ENCODE results near the gene OR52W1.
"Not testable (repeated sequence)": the region's sequence is repeated elsewhere in the genome, so short reads cannot be mapped to it uniquely, and the experiment has no call there.

OR52W1 gene

DNA sequence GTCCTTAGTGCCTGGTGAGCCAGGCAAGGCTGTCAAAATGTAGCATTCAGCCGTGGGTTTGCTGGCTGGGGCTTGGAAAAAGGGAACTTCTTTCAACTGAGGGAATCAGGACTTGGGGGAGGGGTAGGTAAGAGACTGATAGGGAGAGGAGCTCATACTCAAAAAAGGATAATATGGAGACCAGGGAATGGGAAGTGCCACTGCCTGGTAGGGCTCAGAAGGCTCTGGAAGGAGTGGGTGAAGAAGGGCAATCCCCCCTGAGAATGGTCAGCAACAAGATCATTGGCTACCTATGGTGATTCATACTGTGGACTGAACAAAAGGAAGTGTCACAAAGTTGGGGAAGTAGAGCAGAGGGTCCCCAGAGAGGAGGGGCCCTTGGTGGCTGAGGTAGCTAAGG, 41.8 kb downstream of the OR52W1 start:
- no peaks in the 10 kb centered on the region for H3K9me3 ChIP-seq (replicated peaks; ENCODE audit: insufficient read depth, low read length)
- no peaks in the 10 kb centered on the region for H3K9me2 ChIP-seq (replicated peaks; ENCODE audit: insufficient read depth, low read length)
- H3K27me3 ChIP-seq (replicated peaks; ENCODE audit: insufficient read depth, low read length): no peaks in the 10 kb centered on the region
- no peaks in the 10 kb centered on the region for H3K79me2 ChIP-seq (ENCODE audit: low read length)
- no peak overlapping the region for H3K4me3 ChIP-seq (ENCODE audit: low read length)
- H3K4me1 ChIP-seq (ENCODE audit: low read length): no peaks in the 10 kb centered on the region
- DNase-seq: no peak
- no peak overlapping the region for H2AFZ ChIP-seq (ENCODE audit: low read length)
- H3F3A ChIP-seq (ENCODE audit: insufficient read depth, low read length): no peaks in the 10 kb centered on the region
- TF ChIP-seq EZH2phosphoT487 (IDR thresholded peaks at IDR 0.05; ENCODE audit: low read length) (no peak), EZH2 (optimal IDR thresholded peaks at IDR 0.05; ENCODE audit: low read depth, low read length) (no peak)
- no peak overlapping the region for H3K9ac ChIP-seq (ENCODE audit: low read length)
- H3K4me2 ChIP-seq (ENCODE audit: low read depth, low read length): no peak overlapping the region
- H4K20me1 ChIP-seq (ENCODE audit: insufficient read depth, low read length): no peaks in the 10 kb centered on the region
- H3K36me3 ChIP-seq (replicated peaks; ENCODE audit: insufficient read depth, low read length): no peaks in the 10 kb centered on the region
- H3K27ac ChIP-seq (ENCODE audit: low read length): no peak overlapping the region

DNA sequence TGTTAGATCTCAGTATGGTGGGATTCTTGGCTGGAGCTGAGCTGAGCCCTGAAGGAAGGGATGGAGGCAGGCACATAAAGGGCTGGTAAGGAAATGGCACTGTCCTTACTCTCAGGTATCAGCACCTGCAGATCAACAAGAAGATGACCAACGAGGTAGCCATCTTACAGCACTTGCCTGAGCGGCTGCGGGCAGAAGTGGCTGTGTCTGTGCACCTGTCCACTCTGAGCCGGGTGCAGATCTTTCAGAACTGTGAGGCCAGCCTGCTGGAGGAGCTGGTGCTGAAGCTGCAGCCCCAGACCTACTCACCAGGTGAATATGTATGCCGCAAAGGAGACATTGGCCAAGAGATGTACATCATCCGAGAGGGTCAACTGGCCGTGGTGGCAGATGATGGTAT, 42.3 kb downstream of the OR52W1 start:
- Histone ChIP-seq H3K4me2 (ENCODE audit: low read depth, low read length) (no peak overlapping the region), H3K27ac (ENCODE audit: low read length) (no peak overlapping the region), H3K36me3 (replicated peaks; ENCODE audit: insufficient read depth, low read length) (no peaks in the 10 kb centered on the region), H3K9ac (ENCODE audit: low read length) (no peak overlapping the region), H4K20me1 (ENCODE audit: insufficient read depth, low read length) (no peaks in the 10 kb centered on the region), H3K9me3 (replicated peaks; ENCODE audit: insufficient read depth, low read length) (no peaks in the 10 kb centered on the region), H3K27me3 (replicated peaks; ENCODE audit: insufficient read depth, low read length) (no peaks in the 10 kb centered on the region), H3F3A (ENCODE audit: insufficient read depth, low read length) (no peaks in the 10 kb centered on the region), H3K9me2 (replicated peaks; ENCODE audit: insufficient read depth, low read length) (no peaks in the 10 kb centered on the region), H3K79me2 (ENCODE audit: low read length) (no peaks in the 10 kb centered on the region), H3K4me1 (ENCODE audit: low read length) (no peaks in the 10 kb centered on the region), H2AFZ (ENCODE audit: low read length) (no peak overlapping the region), H3K4me3 (ENCODE audit: low read length) (no peak overlapping the region)
- TF ChIP-seq EZH2 (optimal IDR thresholded peaks at IDR 0.05; ENCODE audit: low read depth, low read length) (no peak), EZH2phosphoT487 (IDR thresholded peaks at IDR 0.05; ENCODE audit: low read length) (no peak)
- TF ChIP-seq, protein P1, sequence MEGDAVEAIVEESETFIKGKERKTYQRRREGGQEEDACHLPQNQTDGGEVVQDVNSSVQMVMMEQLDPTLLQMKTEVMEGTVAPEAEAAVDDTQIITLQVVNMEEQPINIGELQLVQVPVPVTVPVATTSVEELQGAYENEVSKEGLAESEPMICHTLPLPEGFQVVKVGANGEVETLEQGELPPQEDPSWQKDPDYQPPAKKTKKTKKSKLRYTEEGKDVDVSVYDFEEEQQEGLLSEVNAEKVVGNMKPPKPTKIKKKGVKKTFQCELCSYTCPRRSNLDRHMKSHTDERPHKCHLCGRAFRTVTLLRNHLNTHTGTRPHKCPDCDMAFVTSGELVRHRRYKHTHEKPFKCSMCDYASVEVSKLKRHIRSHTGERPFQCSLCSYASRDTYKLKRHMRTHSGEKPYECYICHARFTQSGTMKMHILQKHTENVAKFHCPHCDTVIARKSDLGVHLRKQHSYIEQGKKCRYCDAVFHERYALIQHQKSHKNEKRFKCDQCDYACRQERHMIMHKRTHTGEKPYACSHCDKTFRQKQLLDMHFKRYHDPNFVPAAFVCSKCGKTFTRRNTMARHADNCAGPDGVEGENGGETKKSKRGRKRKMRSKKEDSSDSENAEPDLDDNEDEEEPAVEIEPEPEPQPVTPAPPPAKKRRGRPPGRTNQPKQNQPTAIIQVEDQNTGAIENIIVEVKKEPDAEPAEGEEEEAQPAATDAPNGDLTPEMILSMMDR (IDR thresholded peaks at IDR 0.05; ENCODE audit: low read length): no peak
- DNase-seq: no peak

DNA sequence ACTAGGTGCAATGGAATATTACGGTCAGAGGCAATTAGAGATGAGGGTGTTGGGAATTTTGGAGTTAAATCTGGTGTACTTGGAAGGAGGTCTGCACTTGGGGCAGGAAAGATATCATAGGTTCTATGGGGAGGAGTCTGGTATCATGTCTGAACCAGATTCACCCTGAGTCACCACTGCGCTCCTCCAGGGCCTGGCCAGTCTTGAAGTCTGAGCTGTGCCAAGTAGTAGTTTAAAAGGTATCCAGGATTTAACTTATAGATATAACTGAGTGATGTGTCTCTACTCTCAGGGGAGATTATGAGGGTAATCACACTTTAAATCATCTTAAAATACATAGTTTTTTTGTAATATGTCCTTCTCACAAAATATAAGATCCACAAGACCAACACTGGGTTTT, 46.5 kb downstream of the OR52W1 start:
- H3K9ac ChIP-seq (ENCODE audit: low read length): no peak overlapping the region
- no peaks in the 10 kb centered on the region for H3K36me3 ChIP-seq (replicated peaks; ENCODE audit: insufficient read depth, low read length)
- no peaks in the 10 kb centered on the region for H3K9me3 ChIP-seq (replicated peaks; ENCODE audit: insufficient read depth, low read length)
- H3K4me3 ChIP-seq (ENCODE audit: low read length): no peak overlapping the region
- no peaks in the 10 kb centered on the region for H3K4me1 ChIP-seq (ENCODE audit: low read length)
- no peaks in the 10 kb centered on the region for H3F3A ChIP-seq (ENCODE audit: insufficient read depth, low read length)
- no peaks in the 10 kb centered on the region for H4K20me1 ChIP-seq (ENCODE audit: insufficient read depth, low read length)
- H3K79me2 ChIP-seq (ENCODE audit: low read length): no peaks in the 10 kb centered on the region
- DNase-seq: no peak
- no peaks in the 10 kb centered on the region for H3K9me2 ChIP-seq (replicated peaks; ENCODE audit: insufficient read depth, low read length)
- TF ChIP-seq, protein P1 (IDR thresholded peaks at IDR 0.05; ENCODE audit: low read length): no peak
- TF ChIP-seq EZH2 (optimal IDR thresholded peaks at IDR 0.05; ENCODE audit: low read depth, low read length): no peak
- TF ChIP-seq EZH2phosphoT487 (IDR thresholded peaks at IDR 0.05; ENCODE audit: low read length): no peak
- no peak overlapping the region for H3K27ac ChIP-seq (ENCODE audit: low read length)
- H3K4me2 ChIP-seq (ENCODE audit: low read depth, low read length): no peak overlapping the region
- no peaks in the 10 kb centered on the region for H3K27me3 ChIP-seq (replicated peaks; ENCODE audit: insufficient read depth, low read length)
- no peak overlapping the region for H2AFZ ChIP-seq (ENCODE audit: low read length)

DNA sequence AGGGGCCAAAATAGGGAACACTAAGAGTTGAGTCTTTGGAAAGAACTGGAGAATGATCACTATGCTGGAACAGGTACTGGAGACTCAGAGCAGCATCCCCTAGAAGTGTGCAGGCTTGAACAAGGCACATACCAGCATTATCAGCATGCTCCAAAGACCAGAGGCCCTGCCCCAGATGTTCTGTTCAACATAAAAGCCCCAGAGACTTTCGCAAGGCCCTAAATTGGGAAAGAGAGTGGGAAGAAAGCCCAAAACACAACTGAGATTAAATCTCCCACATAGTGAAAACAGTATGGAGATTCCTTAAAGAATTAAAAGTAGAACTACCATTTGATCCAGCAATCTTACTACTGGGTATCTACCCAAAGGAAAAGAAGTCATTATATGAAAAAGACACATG, 49.2 kb downstream of the OR52W1 start:
- Histone ChIP-seq H4K20me1 (ENCODE audit: insufficient read depth, low read length) (no peaks in the 10 kb centered on the region), H3K79me2 (ENCODE audit: low read length) (no peaks in the 10 kb centered on the region), H2AFZ (ENCODE audit: low read length) (no peak overlapping the region), H3K4me2 (ENCODE audit: low read depth, low read length) (no peak overlapping the region), H3F3A (ENCODE audit: insufficient read depth, low read length) (no peaks in the 10 kb centered on the region), H3K9me3 (replicated peaks; ENCODE audit: insufficient read depth, low read length) (no peaks in the 10 kb centered on the region), H3K9ac (ENCODE audit: low read length) (no peak overlapping the region), H3K4me1 (ENCODE audit: low read length) (no peaks in the 10 kb centered on the region), H3K27ac (ENCODE audit: low read length) (no peak overlapping the region), H3K36me3 (replicated peaks; ENCODE audit: insufficient read depth, low read length) (no peaks in the 10 kb centered on the region), H3K4me3 (ENCODE audit: low read length) (no peak overlapping the region), H3K27me3 (replicated peaks; ENCODE audit: insufficient read depth, low read length) (no peaks in the 10 kb centered on the region), H3K9me2 (replicated peaks; ENCODE audit: insufficient read depth, low read length) (no peaks in the 10 kb centered on the region)
- TF ChIP-seq EZH2phosphoT487 (IDR thresholded peaks at IDR 0.05; ENCODE audit: low read length) (no peak), EZH2 (optimal IDR thresholded peaks at IDR 0.05; ENCODE audit: low read depth, low read length) (no peak)
- TF ChIP-seq, protein P1 (IDR thresholded peaks at IDR 0.05; ENCODE audit: low read length): no peak
- no peak for DNase-seq

DNA sequence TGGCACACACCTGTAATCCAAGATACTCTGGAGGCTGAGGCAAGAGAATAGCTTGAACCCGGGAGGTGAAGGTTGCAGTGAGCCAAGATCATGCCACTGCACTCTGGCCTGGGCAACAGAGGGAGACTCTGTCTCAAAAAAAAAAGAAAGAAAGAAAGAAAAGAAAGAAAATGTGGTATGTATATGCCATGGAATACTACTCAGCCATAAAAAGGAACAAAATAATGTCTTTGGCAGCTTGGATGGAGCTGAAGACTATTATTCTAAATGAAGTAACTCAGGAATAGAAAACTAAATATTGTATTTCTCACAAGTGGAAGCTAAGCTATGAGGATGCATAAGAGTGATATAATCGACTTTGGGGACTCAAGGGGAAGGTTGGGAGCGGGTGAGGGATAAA, 49.9 kb downstream of the OR52W1 start:
- H3K4me1 ChIP-seq (ENCODE audit: low read length); H3K4me2 ChIP-seq (ENCODE audit: low read depth, low read length); H3K79me2 ChIP-seq (ENCODE audit: low read length); H3K27me3 ChIP-seq (replicated peaks; ENCODE audit: insufficient read depth, low read length); H3K9me3 ChIP-seq (replicated peaks; ENCODE audit: insufficient read depth, low read length); H3K4me3 ChIP-seq (ENCODE audit: low read length); H3K36me3 ChIP-seq (replicated peaks; ENCODE audit: insufficient read depth, low read length); H2AFZ ChIP-seq (ENCODE audit: low read length); H3K9ac ChIP-seq (ENCODE audit: low read length); DNase-seq; H4K20me1 ChIP-seq (ENCODE audit: insufficient read depth, low read length); H3F3A ChIP-seq (ENCODE audit: insufficient read depth, low read length); H3K9me2 ChIP-seq (replicated peaks; ENCODE audit: insufficient read depth, low read length); H3K27ac ChIP-seq (ENCODE audit: low read length): not testable (repeated sequence)

Measured in MM.1S (cell line).